HepG2 (cell line): ENCODE data around the gene OSTF1. TPM values are rescaled to one million over a fixed set of nuclear protein-coding genes. Genes with fewer than 3 reads are reported as not detected.

ENCODE experiments used
- ATAC-seq: fragments of 200-7000 bp; cut with Tn5 transposase; 3 replicates; pipeline ENCODE4 v1.9.1; 2020; ENCODE audit warnings: mild to moderate bottlenecking, moderate library complexity
- BruUV-seq: library from RNA; stranded (reverse); fragments of 400-500 nt; replicated peaks from 2 replicates; lab custom pipeline; 2021; lab: Mats Ljungman, UMichigan
- CTCF ChIA-PET: fragments of 300-600 bp; formaldehyde crosslinking; extraction: SDS; loops from one replicate; lab custom pipeline; 2021; ENCODE audit warnings: low total read pairs, inconsistent platforms, low intra/inter-chr PET ratio; lab: Yijun Ruan, JAX
- POLR2A ChIA-PET: fragments of 350-600 bp; sonication (Branson Sonifier 250); formaldehyde crosslinking; loops from one replicate; lab custom pipeline; 2020; ENCODE audit warnings: antibody characterized with exemption, inconsistent platforms; lab: Yijun Ruan, JAX
- DNase-seq: peaks from one replicate; pipeline ENCODE4 v3.0.0-alpha.2; 2015; ENCODE audit warnings: low spot score
- FAIRE-seq: peaks from 3 replicates; lab custom pipeline; 2011; peaks lifted over from hg19 to GRCh38; lab: Jason Lieb, UNC
- H2AFZ ChIP-seq: one replicate; pipeline ENCODE4 v1.6.1; 2011; ENCODE audit warnings: low read length, inconsistent platforms
- H3K27ac ChIP-seq: fragments of 300-600 bp; 3 replicates; pipeline ENCODE4 v1.8.0; 2011; ENCODE audit warnings: mixed run types, mild to moderate bottlenecking, mixed read lengths, low read length, inconsistent platforms; ENCODE audit not compliant: insufficient read depth; ENCODE audit errors: extremely low read length
- H3K27me3 ChIP-seq, 2 experiments: fragments of 200-600 bp in 1 of 2; 2 replicates in 1 of 2; 3 replicates in 1 of 2; pipeline versions ENCODE4 v1.6.0 to v1.8.0; 2011; ENCODE audit warnings: low read length in 2 of 2, mild to moderate bottlenecking in 2 of 2, moderate library complexity in 2 of 2, inconsistent platforms in 1 of 2; ENCODE audit not compliant: insufficient read depth in 2 of 2, control insufficient read depth in 1 of 2
- H3K36me3 ChIP-seq, 2 experiments: fragments of 200-600 bp in 1 of 2; replicated peaks in 1 of 2; 2 replicates in 1 of 2; 3 replicates in 1 of 2; pipeline versions ENCODE4 v1.5.1 to v1.8.0; 2011; ENCODE audit warnings: low read length in 2 of 2, inconsistent platforms in 1 of 2; ENCODE audit not compliant: insufficient read depth in 2 of 2, control insufficient read depth in 1 of 2
- H3K4me1 ChIP-seq: 2 replicates; pipeline ENCODE4 v1.5.1; 2012; ENCODE audit warnings: low read length, inconsistent platforms; ENCODE audit not compliant: insufficient read depth
- H3K4me2 ChIP-seq: 2 replicates; pipeline ENCODE4 v1.6.0; 2011; ENCODE audit warnings: low read depth, low read length, inconsistent platforms
- H3K4me3 ChIP-seq, 3 experiments: fragments of 200-600 bp in 1 of 3; sonication (generic), shearing (Covaris generic) in 1 of 3; replicated peaks in 1 of 3; 2 replicates each; pipeline ENCODE4 v1.5.1; 2011 to 2016; ENCODE audit warnings: low read length in 3 of 3, inconsistent platforms in 2 of 3, low read depth in 2 of 3, mild to moderate bottlenecking in 2 of 3, control low read depth in 1 of 3, mixed read lengths in 1 of 3; ENCODE audit not compliant: insufficient read depth in 1 of 3
- H3K79me2 ChIP-seq: one replicate; pipeline ENCODE4 v1.6.1; 2011; ENCODE audit warnings: low read length, inconsistent platforms; ENCODE audit not compliant: insufficient read depth
- H3K9ac ChIP-seq: 2 replicates; pipeline ENCODE4 v1.6.0; 2011; ENCODE audit warnings: mild to moderate bottlenecking, low read depth, low read length, inconsistent platforms; ENCODE audit not compliant: insufficient read depth
- H3K9me3 ChIP-seq: 2 replicates; pipeline ENCODE4 v1.5.1; 2012; ENCODE audit warnings: mild to moderate bottlenecking, low read length
- H4K20me1 ChIP-seq: 2 replicates; pipeline ENCODE4 v1.6.0; 2011; ENCODE audit warnings: inconsistent platforms, mild to moderate bottlenecking, low read length, moderate library complexity; ENCODE audit not compliant: insufficient read depth
- KDM6A ChIP-seq: IDR thresholded peaks from 2 replicates; pipeline ENCODE4 v1.6.1; 2016; ENCODE audit warnings: low read depth
- NR2F2 ChIP-seq: IDR thresholded peaks from 2 replicates; pipeline ENCODE4 v1.6.1; 2012; ENCODE audit warnings: low read depth, inconsistent platforms, borderline replicate concordance
- ZNF180 ChIP-seq: sonication (generic); formaldehyde crosslinking; IDR thresholded peaks from 2 replicates; pipeline ENCODE4 v1.4.0; 2020; ENCODE audit warnings: low read depth, missing genetic modification reagents, borderline replicate concordance
- ZNF263 ChIP-seq: sonication (generic); formaldehyde crosslinking; IDR thresholded peaks from 2 replicates; pipeline ENCODE4 v1.4.0; 2020; ENCODE audit warnings: missing genetic modification reagents
- WGBS: methylation state at CpG from one replicate; pipeline ENCODE4 v1.1.6; 2017; ENCODE audit warnings: low lambda C conversion rate; 5-methylcytosine and 5-hydroxymethylcytosine counted together
- in situ Hi-C: cut with HindIII; loops from 2 replicates; pipeline ENCODE4 v1.10.0; 2017; ENCODE audit warnings: low pct_unique_long_range_greater_than_20kb; ENCODE audit not compliant: extremely low pct_ligation_motif_present
- intact Hi-C: fragments of 100-400 bp; cut with micrococcal nuclease; formaldehyde crosslinking; loops from one replicate; pipeline ENCODE4 v1.10.0; 2022; ENCODE audit not compliant: unreplicated experiment
- polyA plus RNA-seq, 8 experiments: library from polyadenylated mRNA; depleted of rRNA in 3 of 8; stranded (reverse) in 7 of 8; unstranded in 1 of 8; fragments of >200 nt; fragmentation: Illumina TruSeq in 4 of 8; extraction: Trizol in 4 of 8; gene quantifications; 2 replicates each; pipeline versions ENCODE4 v1.2.1 to v1.2.3, GENCODE V29; 2011 to 2016; ENCODE audit warnings: low read depth in 4 of 8, missing spikeins in 1 of 8, mixed read lengths in 1 of 8; ENCODE audit not compliant: insufficient read depth in 1 of 8
- total RNA-seq, 5 experiments: library from RNA; depleted of rRNA; stranded (reverse); fragments of >200 nt; fragmentation: Illumina TruSeq; extraction: Trizol; gene quantifications; 2 replicates each; pipeline ENCODE4 v1.2.3, GENCODE V29; 2016; ENCODE audit warnings: low read depth in 1 of 5
- TF ChIP-seq, protein P1 (sequence below): sonication (generic); formaldehyde crosslinking; IDR thresholded peaks from 2 replicates; pipeline ENCODE4 v1.4.0; 2020; ENCODE audit warnings: mild to moderate bottlenecking, missing genetic modification reagents
- TF ChIP-seq, protein P2 (sequence below): sonication (generic); formaldehyde crosslinking; IDR thresholded peaks from 2 replicates; pipeline ENCODE4 v1.9.0; 2021; ENCODE audit warnings: missing genetic modification reagents, borderline replicate concordance
- TF ChIP-seq, protein P3 (sequence below): sonication (generic); formaldehyde crosslinking; IDR thresholded peaks from 2 replicates; pipeline ENCODE4 v1.4.0; 2020; ENCODE audit warnings: missing genetic modification reagents

Gene OSTF1
- total and polyA plus RNA-seq, 2 of the 13 experiments (the other 11 are each of a cell fraction or from before 2014, with no cell fraction given) = 16.8 to 39.0 TPM

DNA sequence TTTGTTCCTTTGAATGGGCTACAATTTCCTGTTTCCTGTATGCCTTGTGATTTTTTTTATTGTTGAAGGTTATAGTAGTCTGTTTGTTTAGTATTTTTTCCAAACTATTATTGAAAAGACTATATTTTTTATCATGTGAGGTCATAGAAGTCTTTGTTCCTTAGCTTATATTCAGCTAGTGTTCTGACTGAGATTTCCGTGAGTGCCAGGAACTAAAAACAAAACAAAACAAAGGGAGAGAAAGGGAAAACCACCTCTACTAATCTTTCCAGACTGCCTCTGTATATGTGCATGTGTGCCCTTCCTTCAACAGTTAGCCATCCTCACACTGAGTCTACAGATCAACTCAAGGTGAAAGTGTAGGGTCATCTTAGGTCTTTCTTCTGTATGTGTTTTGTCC lies 79.0 kb downstream of the OSTF1 start (continued):
- TF ChIP-seq, protein P1, sequence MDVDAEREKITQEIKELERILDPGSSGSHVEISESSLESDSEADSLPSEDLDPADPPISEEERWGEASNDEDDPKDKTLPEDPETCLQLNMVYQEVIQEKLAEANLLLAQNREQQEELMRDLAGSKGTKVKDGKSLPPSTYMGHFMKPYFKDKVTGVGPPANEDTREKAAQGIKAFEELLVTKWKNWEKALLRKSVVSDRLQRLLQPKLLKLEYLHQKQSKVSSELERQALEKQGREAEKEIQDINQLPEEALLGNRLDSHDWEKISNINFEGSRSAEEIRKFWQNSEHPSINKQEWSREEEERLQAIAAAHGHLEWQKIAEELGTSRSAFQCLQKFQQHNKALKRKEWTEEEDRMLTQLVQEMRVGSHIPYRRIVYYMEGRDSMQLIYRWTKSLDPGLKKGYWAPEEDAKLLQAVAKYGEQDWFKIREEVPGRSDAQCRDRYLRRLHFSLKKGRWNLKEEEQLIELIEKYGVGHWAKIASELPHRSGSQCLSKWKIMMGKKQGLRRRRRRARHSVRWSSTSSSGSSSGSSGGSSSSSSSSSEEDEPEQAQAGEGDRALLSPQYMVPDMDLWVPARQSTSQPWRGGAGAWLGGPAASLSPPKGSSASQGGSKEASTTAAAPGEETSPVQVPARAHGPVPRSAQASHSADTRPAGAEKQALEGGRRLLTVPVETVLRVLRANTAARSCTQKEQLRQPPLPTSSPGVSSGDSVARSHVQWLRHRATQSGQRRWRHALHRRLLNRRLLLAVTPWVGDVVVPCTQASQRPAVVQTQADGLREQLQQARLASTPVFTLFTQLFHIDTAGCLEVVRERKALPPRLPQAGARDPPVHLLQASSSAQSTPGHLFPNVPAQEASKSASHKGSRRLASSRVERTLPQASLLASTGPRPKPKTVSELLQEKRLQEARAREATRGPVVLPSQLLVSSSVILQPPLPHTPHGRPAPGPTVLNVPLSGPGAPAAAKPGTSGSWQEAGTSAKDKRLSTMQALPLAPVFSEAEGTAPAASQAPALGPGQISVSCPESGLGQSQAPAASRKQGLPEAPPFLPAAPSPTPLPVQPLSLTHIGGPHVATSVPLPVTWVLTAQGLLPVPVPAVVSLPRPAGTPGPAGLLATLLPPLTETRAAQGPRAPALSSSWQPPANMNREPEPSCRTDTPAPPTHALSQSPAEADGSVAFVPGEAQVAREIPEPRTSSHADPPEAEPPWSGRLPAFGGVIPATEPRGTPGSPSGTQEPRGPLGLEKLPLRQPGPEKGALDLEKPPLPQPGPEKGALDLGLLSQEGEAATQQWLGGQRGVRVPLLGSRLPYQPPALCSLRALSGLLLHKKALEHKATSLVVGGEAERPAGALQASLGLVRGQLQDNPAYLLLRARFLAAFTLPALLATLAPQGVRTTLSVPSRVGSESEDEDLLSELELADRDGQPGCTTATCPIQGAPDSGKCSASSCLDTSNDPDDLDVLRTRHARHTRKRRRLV (CRISPR knock-in tag) = no peak

DNA sequence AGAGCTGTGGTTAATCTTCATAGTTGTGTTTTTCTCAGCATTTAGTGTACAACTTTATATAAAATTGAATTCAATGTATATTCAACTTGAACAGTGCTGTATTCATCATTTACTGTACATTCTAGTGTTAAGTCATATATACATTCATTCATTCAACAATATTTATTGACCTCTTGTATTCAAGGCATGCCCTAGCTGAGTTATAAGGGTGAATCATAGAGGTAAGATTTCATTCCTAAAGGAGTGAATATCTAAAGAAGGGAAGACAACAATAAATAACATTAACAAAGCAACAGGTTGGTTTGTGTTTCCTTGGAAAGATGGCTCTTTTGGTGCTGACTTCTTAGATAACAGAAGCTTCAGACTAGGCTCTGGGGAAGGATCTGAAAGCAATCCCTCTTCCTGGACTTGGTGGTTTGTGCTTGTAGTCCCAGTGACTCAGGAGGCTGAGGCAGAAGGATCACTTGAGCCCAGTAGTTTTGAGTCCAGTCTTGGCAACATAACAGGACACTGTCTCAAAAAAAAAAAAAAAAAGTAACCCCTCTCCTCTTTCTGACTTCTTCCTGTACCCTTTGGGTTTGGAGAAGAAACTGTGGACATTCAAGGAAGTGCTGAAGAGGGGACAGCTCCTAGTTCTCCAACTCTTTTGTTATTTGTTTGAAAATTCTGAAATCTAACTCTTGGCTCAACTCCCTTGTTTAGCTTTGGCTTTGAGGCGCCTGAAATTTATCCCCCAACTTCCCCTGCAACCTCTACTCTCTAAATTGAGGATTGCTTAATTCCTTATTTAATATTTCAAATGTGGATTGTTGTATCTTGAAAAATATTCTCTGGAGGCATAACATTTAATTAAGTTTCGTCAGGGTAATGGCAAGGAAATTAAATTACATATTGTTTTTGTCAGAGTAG lies 80.2 kb downstream of the OSTF1 start:
- Histone ChIP-seq H4K20me1 (no peaks in the 10 kb centered on the region), H3K9ac (no peak overlapping the region), H3K27me3 (no peaks in the 10 kb centered on the region), H3K4me3 (no peak overlapping the region), H3K27ac (no peak overlapping the region), H3K4me2 (no peak overlapping the region), H3K36me3 (no peaks in the 10 kb centered on the region), H2AFZ (no peak overlapping the region), H3K79me2 (no peaks in the 10 kb centered on the region), H3K9me3 (no peaks in the 10 kb centered on the region), H3K4me1 (0 out of 2 replicates have a peak, but pooled peaks cover 4% of the 10 kb centered on the region)
- intact Hi-C loops = no loop called here
- in situ Hi-C loops = no loop called here
- FAIRE-seq (no peak), DNase-seq (no peak), ATAC-seq (no peak)
- no TSS peak for BruUV-seq
- WGBS = 88% methylated on average over 2 of the region's 2 CpGs
- POLR2A ChIA-PET = no interaction called here
- CTCF ChIA-PET = no interaction called here
- TF ChIP-seq, protein P2, sequence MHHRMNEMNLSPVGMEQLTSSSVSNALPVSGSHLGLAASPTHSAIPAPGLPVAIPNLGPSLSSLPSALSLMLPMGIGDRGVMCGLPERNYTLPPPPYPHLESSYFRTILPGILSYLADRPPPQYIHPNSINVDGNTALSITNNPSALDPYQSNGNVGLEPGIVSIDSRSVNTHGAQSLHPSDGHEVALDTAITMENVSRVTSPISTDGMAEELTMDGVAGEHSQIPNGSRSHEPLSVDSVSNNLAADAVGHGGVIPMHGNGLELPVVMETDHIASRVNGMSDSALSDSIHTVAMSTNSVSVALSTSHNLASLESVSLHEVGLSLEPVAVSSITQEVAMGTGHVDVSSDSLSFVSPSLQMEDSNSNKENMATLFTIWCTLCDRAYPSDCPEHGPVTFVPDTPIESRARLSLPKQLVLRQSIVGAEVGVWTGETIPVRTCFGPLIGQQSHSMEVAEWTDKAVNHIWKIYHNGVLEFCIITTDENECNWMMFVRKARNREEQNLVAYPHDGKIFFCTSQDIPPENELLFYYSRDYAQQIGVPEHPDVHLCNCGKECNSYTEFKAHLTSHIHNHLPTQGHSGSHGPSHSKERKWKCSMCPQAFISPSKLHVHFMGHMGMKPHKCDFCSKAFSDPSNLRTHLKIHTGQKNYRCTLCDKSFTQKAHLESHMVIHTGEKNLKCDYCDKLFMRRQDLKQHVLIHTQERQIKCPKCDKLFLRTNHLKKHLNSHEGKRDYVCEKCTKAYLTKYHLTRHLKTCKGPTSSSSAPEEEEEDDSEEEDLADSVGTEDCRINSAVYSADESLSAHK (CRISPR knock-in tag) = no peak
- TF ChIP-seq ZNF180 (CRISPR knock-in tag) (no peak), NR2F2 (no peak), ZNF263 (CRISPR knock-in tag) (no peak), KDM6A (CRISPR knock-in tag) (no peak)
- TF ChIP-seq, protein P3, sequence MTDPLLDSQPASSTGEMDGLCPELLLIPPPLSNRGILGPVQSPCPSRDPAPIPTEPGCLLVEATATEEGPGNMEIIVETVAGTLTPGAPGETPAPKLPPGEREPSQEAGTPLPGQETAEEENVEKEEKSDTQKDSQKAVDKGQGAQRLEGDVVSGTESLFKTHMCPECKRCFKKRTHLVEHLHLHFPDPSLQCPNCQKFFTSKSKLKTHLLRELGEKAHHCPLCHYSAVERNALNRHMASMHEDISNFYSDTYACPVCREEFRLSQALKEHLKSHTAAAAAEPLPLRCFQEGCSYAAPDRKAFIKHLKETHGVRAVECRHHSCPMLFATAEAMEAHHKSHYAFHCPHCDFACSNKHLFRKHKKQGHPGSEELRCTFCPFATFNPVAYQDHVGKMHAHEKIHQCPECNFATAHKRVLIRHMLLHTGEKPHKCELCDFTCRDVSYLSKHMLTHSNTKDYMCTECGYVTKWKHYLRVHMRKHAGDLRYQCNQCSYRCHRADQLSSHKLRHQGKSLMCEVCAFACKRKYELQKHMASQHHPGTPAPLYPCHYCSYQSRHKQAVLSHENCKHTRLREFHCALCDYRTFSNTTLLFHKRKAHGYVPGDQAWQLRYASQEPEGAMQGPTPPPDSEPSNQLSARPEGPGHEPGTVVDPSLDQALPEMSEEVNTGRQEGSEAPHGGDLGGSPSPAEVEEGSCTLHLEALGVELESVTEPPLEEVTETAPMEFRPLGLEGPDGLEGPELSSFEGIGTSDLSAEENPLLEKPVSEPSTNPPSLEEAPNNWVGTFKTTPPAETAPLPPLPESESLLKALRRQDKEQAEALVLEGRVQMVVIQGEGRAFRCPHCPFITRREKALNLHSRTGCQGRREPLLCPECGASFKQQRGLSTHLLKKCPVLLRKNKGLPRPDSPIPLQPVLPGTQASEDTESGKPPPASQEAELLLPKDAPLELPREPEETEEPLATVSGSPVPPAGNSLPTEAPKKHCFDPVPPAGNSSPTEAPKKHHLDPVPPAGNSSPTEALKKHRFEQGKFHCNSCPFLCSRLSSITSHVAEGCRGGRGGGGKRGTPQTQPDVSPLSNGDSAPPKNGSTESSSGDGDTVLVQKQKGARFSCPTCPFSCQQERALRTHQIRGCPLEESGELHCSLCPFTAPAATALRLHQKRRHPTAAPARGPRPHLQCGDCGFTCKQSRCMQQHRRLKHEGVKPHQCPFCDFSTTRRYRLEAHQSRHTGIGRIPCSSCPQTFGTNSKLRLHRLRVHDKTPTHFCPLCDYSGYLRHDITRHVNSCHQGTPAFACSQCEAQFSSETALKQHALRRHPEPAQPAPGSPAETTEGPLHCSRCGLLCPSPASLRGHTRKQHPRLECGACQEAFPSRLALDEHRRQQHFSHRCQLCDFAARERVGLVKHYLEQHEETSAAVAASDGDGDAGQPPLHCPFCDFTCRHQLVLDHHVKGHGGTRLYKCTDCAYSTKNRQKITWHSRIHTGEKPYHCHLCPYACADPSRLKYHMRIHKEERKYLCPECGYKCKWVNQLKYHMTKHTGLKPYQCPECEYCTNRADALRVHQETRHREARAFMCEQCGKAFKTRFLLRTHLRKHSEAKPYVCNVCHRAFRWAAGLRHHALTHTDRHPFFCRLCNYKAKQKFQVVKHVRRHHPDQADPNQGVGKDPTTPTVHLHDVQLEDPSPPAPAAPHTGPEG (CRISPR knock-in tag) = no peak
